ENCODE results near the gene LPCAT2.

Gene LPCAT2

DNA sequence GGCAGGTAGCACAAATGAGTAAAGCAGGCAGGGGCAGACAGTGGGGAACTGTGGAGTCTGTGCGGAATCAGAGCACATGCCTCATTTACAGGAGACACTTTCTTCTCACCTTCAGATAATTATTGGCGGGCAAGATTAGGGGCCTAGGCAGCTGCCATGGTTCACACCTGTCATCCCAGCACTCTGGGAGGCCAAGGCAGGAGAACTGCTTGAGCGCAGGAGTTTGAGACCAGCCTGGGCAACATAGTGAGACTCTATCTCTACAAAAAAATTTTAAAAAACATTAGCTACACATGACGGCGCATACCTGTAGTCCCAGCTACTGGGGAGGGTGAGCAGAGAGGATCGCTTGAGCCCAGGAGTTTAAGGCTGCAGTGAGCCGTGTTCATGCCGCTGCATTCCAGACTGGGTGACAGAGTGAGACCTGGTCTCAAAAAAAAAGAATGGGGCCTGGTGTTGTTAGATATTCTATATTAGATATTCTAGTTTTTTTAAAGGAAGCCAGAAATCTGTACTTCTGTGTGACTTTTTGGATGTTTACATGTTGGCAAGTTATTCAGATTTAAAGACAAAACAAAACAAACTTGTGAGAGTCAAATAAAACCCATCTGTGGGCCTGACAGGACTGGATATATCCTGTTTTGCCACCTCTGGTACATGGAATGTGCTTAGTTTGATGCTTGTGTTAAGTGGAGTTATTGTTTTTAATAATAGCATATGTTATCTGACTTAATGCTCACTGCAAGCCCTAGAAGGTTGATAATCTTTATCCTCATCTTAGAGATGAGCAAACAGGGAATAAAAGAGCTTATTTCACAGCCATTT lies 4.9 kb upstream of the LPCAT2 start:
- DNase-seq (ENCODE audit: low spot score), result no peak

DNA sequence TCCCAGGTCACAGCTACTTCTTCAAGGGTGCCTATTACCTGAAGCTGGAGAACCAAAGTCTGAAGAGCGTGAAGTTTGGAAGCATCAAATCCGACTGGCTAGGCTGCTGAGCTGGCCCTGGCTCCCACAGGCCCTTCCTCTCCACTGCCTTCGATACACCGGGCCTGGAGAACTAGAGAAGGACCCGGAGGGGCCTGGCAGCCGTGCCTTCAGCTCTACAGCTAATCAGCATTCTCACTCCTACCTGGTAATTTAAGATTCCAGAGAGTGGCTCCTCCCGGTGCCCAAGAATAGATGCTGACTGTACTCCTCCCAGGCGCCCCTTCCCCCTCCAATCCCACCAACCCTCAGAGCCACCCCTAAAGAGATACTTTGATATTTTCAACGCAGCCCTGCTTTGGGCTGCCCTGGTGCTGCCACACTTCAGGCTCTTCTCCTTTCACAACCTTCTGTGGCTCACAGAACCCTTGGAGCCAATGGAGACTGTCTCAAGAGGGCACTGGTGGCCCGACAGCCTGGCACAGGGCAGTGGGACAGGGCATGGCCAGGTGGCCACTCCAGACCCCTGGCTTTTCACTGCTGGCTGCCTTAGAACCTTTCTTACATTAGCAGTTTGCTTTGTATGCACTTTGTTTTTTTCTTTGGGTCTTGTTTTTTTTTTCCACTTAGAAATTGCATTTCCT lies 3.4 kb upstream of the LPCAT2 start:
- no peak for DNase-seq (ENCODE audit: low spot score)

DNA sequence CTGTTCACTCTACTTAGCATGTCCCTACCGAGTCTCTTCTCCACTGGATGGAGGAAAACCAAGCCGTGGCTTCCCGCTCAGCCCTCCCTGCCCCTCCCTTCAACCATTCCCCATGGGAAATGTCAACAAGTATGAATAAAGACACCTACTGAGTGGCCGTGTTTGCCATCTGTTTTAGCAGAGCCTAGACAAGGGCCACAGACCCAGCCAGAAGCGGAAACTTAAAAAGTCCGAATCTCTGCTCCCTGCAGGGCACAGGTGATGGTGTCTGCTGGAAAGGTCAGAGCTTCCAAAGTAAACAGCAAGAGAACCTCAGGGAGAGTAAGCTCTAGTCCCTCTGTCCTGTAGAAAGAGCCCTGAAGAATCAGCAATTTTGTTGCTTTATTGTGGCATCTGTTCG lies 2.8 kb upstream of the LPCAT2 start:
- DNase-seq (ENCODE audit: low spot score), result no peak

DNA sequence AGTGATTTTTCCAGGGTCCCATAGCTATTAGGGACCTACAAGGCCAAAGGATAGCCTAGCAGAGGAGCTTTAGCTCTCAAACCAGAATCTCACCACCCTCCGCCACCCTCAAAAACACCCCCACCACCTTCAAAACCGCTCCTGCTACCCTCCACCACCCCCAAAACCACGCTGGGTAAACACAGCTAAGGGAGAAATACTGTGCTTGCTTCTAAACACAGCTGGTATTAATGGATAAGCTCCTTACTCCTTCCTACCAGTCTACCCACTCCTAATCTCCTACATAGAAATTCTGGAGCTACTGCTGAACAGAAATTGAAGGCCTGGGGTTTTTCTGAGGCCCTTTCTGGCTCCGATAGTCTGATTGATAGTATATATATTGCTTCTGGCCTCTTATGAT lies 2.2 kb upstream of the LPCAT2 start:
- no peak for DNase-seq (ENCODE audit: low spot score)

DNA sequence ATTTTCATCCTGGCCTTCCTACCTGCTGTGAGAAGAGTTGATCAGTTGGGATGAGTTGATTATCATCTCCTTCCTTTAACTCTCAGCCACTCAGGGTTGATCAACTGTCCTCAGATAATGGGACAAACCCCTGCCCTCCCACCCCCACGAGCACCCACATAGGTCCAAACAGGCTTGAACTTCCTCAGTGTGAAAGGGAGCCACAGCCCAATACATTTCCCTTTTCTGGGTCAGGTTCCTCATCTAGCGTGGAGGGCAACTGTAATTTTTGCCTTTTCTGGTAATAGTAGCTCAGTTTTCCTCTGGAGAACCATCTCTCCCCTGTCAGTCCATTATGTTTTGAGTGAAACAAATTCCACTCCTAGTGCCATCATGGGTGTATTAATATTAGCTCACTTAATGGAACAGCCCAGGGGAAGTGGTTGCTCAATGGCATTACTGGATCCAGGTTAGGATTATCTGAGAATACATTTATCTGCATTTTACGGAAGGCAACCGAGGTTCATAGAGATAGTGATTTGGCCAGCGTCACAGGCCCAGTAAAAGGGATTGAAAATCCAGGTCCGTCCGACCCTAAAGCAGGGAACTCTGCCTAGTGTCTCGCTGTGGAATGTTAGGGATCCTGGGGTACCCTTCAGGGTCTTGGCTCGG lies 476 bp upstream of the LPCAT2 start:
- DNase-seq (ENCODE audit: low spot score), result no peak

DNA sequence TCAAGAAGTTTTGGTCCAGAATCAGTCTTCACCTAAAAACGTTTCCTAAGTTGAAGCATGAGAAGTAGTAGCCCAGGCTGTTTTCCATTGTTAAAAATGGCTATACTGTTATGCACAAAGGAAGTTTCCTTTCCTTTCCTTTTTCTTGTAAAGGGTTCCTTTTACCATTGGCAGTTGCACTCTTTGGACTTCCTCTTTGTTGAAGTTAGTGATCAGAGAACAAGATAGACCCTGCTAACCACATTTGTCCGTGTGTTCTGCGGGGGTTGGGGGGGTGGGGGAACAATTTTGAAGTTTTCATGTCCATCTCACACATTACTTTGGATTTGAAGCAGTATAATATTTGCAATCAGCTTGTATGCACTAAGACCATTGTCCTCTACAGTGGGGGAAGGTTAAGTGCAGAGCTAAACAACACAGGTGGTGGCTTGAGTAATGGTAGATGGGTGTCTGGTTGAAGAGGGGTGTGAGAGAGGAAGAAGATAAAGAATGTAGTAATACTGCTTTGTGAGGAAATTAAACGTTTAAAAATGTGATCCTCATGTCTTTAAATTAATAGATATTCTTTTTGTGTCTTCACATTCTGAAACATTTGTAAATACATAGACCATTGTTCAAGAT lies 1.4 kb downstream of the LPCAT2 start:
- DNase-seq (ENCODE audit: low spot score), result no peak

DNA sequence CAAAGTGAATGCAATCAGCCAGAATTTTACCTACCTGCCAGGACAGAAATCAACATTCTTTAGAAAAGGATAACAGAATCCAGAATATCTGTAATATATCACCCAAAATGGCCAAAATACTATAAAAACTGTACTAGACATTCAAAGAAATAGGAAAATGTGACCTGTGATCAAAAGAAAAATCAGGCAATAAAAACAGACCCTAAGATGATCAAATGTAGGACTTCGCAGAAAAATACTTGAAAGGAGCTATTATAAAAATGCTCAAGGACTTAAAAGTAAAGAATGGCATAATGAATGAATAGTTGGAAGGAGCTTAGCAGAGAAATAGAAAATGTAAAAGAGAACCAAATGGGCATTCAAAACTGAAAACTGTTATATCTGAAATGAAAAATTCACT lies 4.1 kb downstream of the LPCAT2 start:
- no peak for DNase-seq (ENCODE audit: low spot score)

DNA sequence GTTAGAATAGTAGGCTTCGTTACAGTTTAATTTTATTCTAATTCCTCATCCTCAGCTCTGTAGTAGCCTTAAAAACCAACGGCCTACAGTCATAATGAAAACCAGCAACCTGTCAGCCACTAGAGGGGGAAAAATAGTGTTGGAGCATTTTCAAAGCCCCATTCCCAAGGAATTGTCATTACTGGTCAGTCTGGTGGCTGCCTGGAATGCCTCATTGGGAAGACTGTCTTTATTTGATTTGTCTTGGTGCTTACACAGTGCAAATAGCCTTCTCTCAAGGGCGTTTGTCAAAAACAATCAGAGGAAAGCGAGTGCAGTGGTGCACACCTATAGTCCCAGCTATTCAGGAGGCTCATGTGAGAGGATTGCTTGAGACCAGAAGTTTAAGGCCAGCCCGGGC lies 4.7 kb downstream of the LPCAT2 start:
- DNase-seq (ENCODE audit: low spot score), result no peak

DNA sequence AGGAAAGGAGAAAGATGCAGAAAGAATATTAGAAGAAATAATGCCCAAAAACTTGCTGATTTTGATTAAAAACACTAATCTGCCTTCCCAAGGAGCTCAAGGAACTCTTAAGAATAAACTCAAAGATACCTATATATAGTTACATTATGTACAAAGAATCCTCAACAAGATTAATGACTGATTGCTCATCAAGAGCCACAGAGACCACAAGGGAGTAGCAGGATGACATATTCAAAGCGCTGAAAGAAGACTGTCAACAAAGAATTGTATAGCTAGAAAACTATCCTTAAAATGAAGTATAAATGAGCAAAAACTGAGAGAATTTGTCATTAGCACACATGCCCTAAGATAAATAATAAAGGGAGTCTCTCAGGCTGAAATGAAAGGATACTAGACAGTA lies 6.2 kb downstream of the LPCAT2 start:
- DNase-seq (ENCODE audit: low spot score), result no peak

DNA sequence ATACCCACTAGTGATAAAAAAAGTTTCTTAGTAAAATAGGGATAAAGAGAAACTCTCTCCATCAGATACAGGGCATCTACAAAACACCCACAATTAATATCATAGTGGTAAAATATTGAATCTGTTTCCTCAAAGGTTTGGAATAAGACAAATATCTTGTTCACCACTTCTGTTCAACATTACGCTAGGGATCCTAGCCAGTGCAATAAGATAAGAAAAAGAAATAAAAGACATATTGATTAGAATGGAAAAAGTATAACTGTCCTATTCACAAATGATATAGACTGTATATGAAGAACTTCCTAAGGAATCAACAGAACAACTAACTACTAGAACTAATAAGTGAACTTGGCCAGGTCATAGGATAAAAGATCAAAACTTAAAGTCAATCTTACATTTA lies 12.9 kb downstream of the LPCAT2 start:
- DNase-seq (ENCODE audit: low spot score), result no peak

DNA sequence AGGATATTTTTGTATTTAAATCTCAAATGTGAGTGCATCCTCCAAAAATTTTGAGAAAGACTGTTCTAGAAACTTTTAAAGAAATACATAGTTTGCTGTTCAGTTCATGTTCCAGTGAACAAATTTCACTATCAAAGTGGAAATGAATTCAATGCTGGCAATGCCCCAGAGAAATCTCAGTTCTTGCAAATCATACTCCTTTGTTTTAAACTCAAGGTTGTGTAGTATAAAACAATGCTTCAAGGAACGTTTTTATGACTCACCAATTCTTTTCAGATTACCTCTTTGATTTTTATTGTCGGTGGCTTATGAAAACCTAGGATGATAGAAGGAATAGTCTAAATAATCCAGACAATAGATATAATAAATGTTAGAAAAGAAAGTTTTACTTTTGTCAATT lies 17.6 kb downstream of the LPCAT2 start:
- DNase-seq (ENCODE audit: low spot score), result no peak

DNA sequence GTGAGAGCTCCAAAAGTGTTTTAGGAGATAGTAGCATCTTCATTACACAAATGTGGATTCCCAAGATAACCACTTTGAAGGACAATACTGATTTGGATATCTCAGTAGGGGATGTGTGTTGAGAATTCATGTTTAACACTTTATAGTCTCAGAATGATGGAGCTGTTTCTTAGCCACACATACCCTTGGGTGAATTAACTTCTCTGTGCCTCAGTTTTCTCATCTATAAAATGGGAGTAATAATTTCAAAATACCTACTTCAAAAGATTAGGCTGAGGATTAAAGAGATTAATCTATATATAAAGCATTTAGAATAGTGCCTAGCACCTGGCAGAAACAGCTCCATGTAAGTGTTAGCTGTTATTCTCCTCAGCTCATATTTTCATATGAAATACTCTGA lies 19.0 kb downstream of the LPCAT2 start:
- no peak for DNase-seq (ENCODE audit: low spot score)

DNA sequence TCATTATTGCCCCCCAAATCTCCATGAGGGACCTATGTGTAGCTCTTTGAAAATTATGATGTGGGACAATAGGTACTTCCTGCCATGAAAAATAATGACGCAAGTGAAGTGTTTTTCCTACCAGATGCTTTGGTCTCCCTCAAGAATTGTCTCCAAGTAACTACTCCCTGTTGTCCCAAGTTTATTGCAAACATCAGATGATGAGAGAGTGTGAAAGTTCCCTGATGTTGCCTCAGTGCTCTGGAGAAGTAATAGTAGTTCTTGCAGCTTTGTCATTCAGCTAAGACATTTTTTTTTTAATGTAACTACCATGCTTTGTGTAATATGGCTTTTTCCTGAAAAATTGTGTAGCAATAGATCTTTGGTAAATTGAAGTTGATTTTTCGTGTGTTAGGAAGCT lies 20.1 kb downstream of the LPCAT2 start:
- no peak for DNase-seq (ENCODE audit: low spot score)

DNA sequence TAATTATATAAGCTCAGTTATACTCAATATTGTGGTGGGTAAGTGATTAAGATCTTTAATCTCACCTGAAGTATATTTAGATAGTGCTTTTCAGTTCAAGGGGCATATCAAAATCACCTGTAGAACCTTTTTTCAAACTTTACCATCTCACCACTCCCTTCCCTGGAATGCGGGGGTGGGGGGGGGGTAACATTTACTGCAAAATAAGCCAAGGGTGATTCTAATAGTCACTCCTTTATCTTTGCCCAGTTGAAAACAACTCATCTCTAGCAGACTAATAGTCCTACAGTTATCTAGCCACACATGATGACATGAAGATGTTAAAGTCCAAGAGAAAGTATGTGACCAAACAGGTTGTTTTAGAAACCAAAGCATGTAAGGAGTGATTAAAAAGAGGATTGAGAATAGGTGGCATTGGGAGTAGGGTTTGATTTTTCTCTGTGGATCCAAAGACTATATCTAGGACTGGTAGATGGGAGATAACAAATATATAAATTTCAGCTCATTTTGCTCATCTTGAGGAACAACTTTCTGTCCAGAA lies 21.5 kb downstream of the LPCAT2 start:
- DNase-seq (ENCODE audit: low spot score), result no peak

DNA sequence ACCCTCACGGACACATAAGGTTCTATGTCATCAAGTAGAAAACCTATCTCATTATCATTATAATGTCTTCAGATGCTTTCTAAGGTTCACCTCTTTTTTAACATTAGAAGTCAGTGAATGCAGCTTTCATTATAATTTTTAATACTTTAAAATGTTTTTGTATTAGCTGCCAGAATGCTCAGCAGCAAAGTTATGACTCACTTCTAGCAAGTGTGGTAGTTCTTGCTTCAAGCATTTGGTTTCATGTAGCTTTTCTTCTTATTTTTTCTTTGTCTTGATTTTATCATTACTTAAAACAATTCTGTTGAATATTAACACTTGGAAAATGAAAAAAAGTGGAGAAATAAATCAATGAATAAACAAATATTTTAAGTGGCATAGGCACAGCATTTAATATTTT lies 23.4 kb downstream of the LPCAT2 start:
- DNase-seq (ENCODE audit: low spot score), result no peak

DNA sequence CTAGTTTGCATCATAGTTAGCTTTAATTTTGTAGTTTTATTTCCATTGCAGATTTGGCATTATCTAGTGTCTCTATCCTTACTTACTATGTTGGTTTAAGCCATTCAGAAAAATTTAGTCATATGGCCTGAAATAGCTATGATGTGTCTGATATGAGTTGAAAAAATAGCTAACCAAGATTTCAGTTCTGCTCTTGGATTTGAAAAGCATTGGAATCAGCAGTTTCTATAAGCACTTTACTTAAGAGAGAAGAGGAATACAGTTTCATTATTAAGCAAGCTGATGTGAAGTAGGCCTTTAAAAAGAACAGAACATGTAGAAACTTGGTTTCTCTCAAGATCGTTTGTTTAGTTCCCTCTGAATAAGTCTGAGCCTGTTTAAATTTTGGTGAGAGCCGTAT lies 25.9 kb downstream of the LPCAT2 start:
- DNase-seq (ENCODE audit: low spot score), result no peak

DNA sequence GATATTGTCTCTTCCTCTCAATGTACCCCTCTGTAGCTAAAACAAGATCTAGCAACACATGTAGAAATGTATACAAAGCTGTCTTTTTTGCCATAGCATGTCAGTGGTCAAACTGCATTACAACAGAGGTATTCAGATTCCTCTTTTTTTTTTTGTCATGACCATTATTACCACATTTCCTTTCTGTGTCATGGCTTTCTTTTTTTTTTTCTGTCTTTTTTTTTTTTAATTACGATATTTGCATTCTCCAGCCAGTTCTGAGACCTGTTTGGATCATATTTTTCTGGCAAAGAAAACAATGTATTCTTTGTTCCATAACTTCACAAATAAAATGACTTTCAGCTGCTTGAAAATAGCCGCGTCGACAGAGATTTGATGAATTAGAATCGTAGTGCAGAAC lies 30.2 kb downstream of the LPCAT2 start:
- DNase-seq (ENCODE audit: low spot score), result no peak

DNA sequence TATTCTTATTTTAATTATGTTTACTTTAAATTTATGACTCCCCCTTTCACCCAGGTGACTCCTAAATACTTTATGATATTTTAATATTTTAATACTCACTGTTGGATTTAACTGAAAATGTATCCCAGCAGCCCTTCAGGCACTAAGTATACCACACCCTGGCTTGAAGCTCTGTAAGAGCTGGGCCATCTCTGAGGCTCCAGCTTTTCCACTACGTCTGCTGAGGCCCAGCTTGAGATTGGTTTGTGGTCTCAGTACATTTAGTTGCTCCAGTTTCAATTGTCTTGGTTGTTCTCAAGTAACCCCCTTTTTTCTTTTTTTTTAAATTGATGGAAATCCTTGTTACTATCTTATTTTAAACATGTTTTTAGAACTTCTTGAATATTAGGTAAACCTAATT lies 30.6 kb downstream of the LPCAT2 start:
- DNase-seq (ENCODE audit: low spot score), result no peak

DNA sequence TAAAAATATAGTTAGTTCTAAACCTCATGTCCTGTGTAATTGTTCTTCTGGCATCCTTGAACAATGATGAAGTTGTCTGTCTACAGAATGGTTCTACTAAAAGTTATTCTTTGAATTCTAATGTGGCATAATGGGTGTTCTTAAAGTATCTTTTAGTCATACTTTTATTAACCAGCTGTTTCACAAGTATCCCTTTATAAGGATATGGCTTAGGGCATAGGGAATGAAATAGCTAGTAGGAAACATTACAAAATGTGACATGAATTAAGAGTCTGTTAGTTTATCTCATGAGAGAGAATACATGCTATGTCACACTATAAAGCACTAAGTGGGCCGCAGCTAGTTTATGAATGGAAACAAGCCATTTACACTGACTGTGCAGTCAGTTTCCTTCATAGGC lies 31.3 kb downstream of the LPCAT2 start:
- DNase-seq (ENCODE audit: low spot score), result no peak

DNA sequence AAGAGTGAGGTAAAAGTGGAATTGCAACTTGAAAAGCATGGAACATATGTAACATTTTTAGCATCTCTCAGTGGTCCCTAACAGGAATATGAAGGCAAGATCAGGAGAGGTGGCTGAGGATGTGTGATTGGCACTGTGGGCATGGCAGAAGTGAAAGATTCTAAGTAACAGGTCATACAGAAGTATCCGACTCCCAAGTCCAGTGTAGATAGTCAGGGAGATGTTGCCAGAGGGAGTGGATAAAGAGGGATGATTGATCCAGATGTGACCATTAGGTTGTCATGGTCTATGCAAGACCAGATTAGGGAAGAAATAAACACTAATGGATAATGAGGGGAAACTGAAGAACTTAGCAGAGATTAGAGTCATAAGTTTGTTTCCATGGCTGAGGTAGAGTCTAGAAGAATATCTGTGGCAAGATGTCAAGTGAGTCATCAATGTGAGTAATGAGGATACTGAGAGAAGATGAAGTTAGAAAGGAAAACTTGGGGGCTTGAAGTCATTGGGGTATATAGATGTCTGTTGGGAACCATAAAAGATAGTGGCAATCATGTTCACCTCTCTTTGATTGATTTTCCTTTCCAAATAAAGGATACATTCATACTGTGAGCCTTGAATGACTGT lies 33.7 kb downstream of the LPCAT2 start:
- no peak for DNase-seq (ENCODE audit: low spot score)

DNA sequence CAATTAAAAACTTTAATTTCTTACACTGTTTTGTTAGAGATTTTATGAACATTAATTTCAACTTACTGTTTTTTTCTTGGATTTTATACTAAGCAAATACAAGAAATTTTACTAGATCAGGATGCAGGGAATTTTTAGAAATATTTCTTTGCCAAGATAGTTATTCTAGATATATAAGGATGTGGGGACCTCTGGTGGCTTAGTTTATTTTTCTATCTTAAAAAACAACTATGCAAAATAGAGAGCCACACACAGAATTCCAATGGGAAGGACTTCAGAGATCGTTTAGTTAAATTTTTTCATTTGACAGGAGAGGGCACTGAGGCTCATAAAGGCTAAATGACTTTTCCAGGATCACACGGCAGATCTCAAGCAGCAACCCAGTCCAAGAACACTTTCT lies 34.6 kb downstream of the LPCAT2 start:
- no peak for DNase-seq (ENCODE audit: low spot score)

DNA sequence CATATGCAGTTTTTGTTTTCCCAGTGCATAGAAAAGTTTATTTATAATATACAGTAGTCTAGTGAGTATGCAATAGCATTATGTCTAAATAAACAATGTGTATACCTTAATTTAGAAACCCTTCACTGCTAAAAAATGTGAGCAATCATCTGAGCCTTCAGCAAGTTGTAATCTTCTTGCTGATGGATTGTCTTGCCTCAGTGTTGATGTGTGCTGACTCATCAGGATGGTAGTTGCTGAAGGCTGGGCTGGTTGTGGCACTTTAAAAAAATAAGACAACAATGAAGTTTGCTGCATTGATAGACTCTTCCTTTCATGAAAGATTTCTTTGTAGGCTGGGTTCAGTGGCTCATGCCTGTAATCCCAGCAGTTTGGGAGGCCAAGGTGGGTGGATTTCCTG lies 43.7 kb downstream of the LPCAT2 start:
- DNase-seq (ENCODE audit: low spot score), result no peak

Measured in hepatic stellate cell (primary cell).